ENCODE data around the gene EXOC3. TPM values are rescaled to one million over a fixed set of nuclear protein-coding genes. Genes with fewer than 3 reads are reported as not detected.

EXOC3 gene
- total and polyA plus RNA-seq, 2 of the 8 experiments (the other 6 are each of a cell fraction or from before 2014, with no cell fraction given): 14.4 to 30.0 TPM

DNA sequence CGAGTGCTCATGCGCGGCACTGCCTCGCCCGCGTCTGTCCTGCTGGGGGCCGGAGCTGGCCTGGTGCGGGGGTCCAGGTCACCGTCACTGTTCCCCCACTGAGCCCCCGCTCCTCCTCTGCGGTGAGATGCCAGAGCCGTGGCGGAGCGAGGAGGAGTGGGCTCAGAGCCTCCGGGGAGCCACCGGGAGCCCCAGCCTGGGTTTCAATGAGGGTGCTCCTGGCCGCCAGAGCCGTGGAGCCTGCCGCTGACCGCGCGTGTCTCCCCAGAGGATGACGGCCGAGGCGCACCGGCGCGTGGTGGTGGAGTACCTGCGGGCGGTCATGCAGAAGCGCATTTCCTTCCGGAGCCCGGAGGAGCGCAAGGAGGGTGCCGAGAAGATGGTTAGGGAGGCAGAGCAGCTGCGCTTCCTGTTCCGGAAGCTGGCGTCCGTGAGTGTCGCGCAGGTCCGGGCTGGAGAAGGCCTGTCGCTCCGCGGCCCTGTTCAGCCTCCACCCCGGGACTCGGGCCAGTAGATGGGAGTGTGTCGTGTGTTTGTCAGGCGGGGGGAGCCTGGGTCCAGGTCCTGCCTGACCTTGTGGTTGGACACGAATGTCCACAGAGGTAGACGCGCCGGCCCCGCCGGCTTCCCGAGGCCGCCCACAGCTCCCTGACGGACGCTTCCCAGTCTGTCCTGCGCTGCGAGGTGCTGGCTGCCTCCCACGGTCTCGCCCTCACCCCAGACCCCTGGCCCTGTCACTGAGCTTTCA is 22.0 kb downstream of the EXOC3 start:
- no peak for FAIRE-seq
- no peak for TF ChIP-seq GTF2F1 (IDR thresholded peaks at IDR 0.05; ENCODE audit: borderline replicate concordance, low read depth, low read length)
- TF ChIP-seq BRCA1 (IDR thresholded peaks at IDR 0.05; ENCODE audit: low read depth, low read length): no peak
- no peak for TF ChIP-seq BCL11A (IDR thresholded peaks at IDR 0.05; ENCODE audit: low read depth in 2 of 2, low read length in 2 of 2)
- no peak for TF ChIP-seq CREB1 (IDR thresholded peaks at IDR 0.05)
- no peak for TF ChIP-seq NRF1 (IDR thresholded peaks at IDR 0.05; ENCODE audit: low read depth, low read length)
- no peak for TF ChIP-seq RFX5 (IDR thresholded peaks at IDR 0.05; ENCODE audit: borderline replicate concordance, low read depth, low read length)
- TF ChIP-seq ASH2L (IDR thresholded peaks at IDR 0.05; ENCODE audit: low read length): no peak
- no peak for TF ChIP-seq RXRA (IDR thresholded peaks at IDR 0.05; ENCODE audit: insufficient read depth, low read depth, low read length)
- TF ChIP-seq KDM1A (IDR thresholded peaks at IDR 0.05; ENCODE audit: borderline replicate concordance, low read length): no peak
- TF ChIP-seq, protein P1, sequence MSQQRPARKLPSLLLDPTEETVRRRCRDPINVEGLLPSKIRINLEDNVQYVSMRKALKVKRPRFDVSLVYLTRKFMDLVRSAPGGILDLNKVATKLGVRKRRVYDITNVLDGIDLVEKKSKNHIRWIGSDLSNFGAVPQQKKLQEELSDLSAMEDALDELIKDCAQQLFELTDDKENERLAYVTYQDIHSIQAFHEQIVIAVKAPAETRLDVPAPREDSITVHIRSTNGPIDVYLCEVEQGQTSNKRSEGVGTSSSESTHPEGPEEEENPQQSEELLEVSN (IDR thresholded peaks at IDR 0.05): no peak
- no peak for TF ChIP-seq POU5F1 (IDR thresholded peaks at IDR 0.05; ENCODE audit: low read depth, low read length)
- TF ChIP-seq SIX5 (IDR thresholded peaks at IDR 0.05; ENCODE audit: low read depth, low read length): no peak

More for the DNA sequence above, 22.0 kb downstream of the EXOC3 start:
- H3K4me1 ChIP-seq (replicated peaks in 1 of 4; ENCODE audit: control insufficient read depth in 3 of 4, insufficient read depth in 4 of 4, low read length in 3 of 4): no peaks in the 10 kb centered on the region
- H3K14ac ChIP-seq (ENCODE audit: insufficient read length): no peak overlapping the region
- H3K79me2 ChIP-seq (ENCODE audit: control insufficient read depth in 1 of 2, insufficient read depth in 2 of 2, low read length in 2 of 2): no peaks in the 10 kb centered on the region
- no peak overlapping the region for H2BK15ac ChIP-seq (ENCODE audit: low read length)
- peaks cover 2 to 4% of the 10 kb centered on the region in 2 experiments for H4K20me1 ChIP-seq (replicated peaks in 1 of 2; ENCODE audit: control insufficient read depth in 1 of 2, insufficient read depth in 2 of 2, low read length in 2 of 2)
- no peaks in the 10 kb centered on the region for H3K27me3 ChIP-seq (replicated peaks in 1 of 4; ENCODE audit: control insufficient read depth in 3 of 4, extremely low read depth in 1 of 4, insufficient read depth in 3 of 4, low read length in 3 of 4)
- no peak overlapping the region for H3K27ac ChIP-seq (ENCODE audit: low read depth, low read length)
- POLR2A ChIA-PET (ENCODE audit: partially characterized antibody): interaction anchor here (1.4 kb wide), 1 partner anchor 12 kb away, joined by 4 read pairs; no protein-coding TSS in a partner anchor
- no peak overlapping the region for H3K56ac ChIP-seq (replicated peaks; ENCODE audit: insufficient read length, low read depth, low read length)
- H3K4me3 ChIP-seq (ENCODE audit: extremely low read depth in 1 of 4, insufficient read depth in 2 of 4, low read depth in 3 of 4, low read length in 4 of 4): no peak overlapping the region
- H4K5ac ChIP-seq (ENCODE audit: insufficient read length, low read depth, low read length): no peak overlapping the region
- DNase-seq (ENCODE audit: low read depth in 1 of 2, low spot score in 2 of 2): no peak
- CTCF ChIA-PET (ENCODE audit: partially characterized antibody): interaction anchor here (1.2 to 4.0 kb wide), 2 partner anchors 16 to 19 kb away, joined by 3 to 14 read pairs; no protein-coding TSS in a partner anchor
- no peaks in the 10 kb centered on the region for H3K9me3 ChIP-seq (ENCODE audit: insufficient read depth in 2 of 2, low read depth in 1 of 2, low read length in 1 of 2)
- H2AFZ ChIP-seq (ENCODE audit: low read length): no peak overlapping the region
- no peak overlapping the region for H3K9ac ChIP-seq (replicated peaks in 1 of 4; ENCODE audit: extremely low read depth in 1 of 4, low read depth in 3 of 4, low read length in 3 of 4)
- 95% methylated on average over 57 of the region's 63 CpGs; no CpG with 5 or more reads in 1 of the 2 experiments for WGBS, 2 experiments (ENCODE audit: extremely low coverage in 1 of 2, insufficient coverage in 1 of 2, insufficient read length in 1 of 2, insufficient replicate concordance in 2 of 2, low coverage in 1 of 2, low lambda C conversion rate in 2 of 2, missing lambda C conversion rate in 1 of 2)
- H3K4ac ChIP-seq (replicated peaks; ENCODE audit: insufficient read length, low read depth, low read length): no peak overlapping the region
- H2BK5ac ChIP-seq (ENCODE audit: low read depth, low read length): no peak overlapping the region
- no peak overlapping the region for H2BK120ac ChIP-seq (replicated peaks; ENCODE audit: low read depth, low read length)
- H3K18ac ChIP-seq (ENCODE audit: extremely low read depth, low read length): no peak overlapping the region
- H4K8ac ChIP-seq (ENCODE audit: extremely low read depth, insufficient read depth, low read length): no peak overlapping the region; the same call in 1 of the 2 replicates
- H3K79me1 ChIP-seq (ENCODE audit: low read depth, low read length): no peaks in the 10 kb centered on the region
- no peak overlapping the region for H4K91ac ChIP-seq (replicated peaks; ENCODE audit: insufficient read length, low read length)
- no peak overlapping the region for H2AK5ac ChIP-seq (ENCODE audit: low read depth, low read length)
- no peak overlapping the region for H3K23ac ChIP-seq (ENCODE audit: insufficient read length)
- H3K4me2 ChIP-seq (ENCODE audit: insufficient read depth in 1 of 2, low read depth in 2 of 2, low read length in 2 of 2): no peak overlapping the region
- no peaks in the 10 kb centered on the region for H3K23me2 ChIP-seq (ENCODE audit: low read depth, low read length)
- H2BK12ac ChIP-seq (ENCODE audit: low read depth, low read length): no peak overlapping the region
- H2BK20ac ChIP-seq (ENCODE audit: low read length): no peak overlapping the region
- peaks cover 0 to 11% (median 2%) of the 10 kb centered on the region in 4 experiments; a peak in 4 of 8 replicates for H3K36me3 ChIP-seq (ENCODE audit: control insufficient read depth in 2 of 4, insufficient read depth in 4 of 4, low read length in 3 of 4)
